HUES6 (cell line): Measurements from ENCODE around the gene BMP6.

Source experiments
- H3K27ac ChIP-seq: 2 replicates; pipeline ENCODE4 v1.7.0; 2013; ENCODE audit warnings: low read depth, mild to moderate bottlenecking, low read length, inconsistent platforms
- H3K27me3 ChIP-seq: 2 replicates; pipeline ENCODE4 v1.6.1; 2013; ENCODE audit warnings: low read length; ENCODE audit not compliant: control insufficient read depth, insufficient read depth
- H3K36me3 ChIP-seq: 2 replicates; pipeline ENCODE4 v1.6.1; 2013; ENCODE audit warnings: low read length; ENCODE audit not compliant: control insufficient read depth, insufficient read depth
- H3K4me1 ChIP-seq: 2 replicates; pipeline ENCODE4 v1.6.1; 2013; ENCODE audit warnings: low read length; ENCODE audit not compliant: control insufficient read depth, insufficient read depth
- H3K4me3 ChIP-seq: 2 replicates; pipeline ENCODE4 v1.5.1; 2013; ENCODE audit warnings: low read depth, low read length
- H3K9ac ChIP-seq: one replicate; pipeline ENCODE4 v1.6.1; 2013; ENCODE audit warnings: mild to moderate bottlenecking, low read length
- H3K9me3 ChIP-seq: 2 replicates; pipeline ENCODE4 v1.6.1; 2013; ENCODE audit warnings: low read depth, low read length; ENCODE audit not compliant: control insufficient read depth, insufficient read depth

The BMP6 gene

GRCh38 chr6:7730784-7731227 is 4.9 kb downstream of the BMP6 start:
- no peak overlapping the region for H3K27ac ChIP-seq
- no peak overlapping the region for H3K9ac ChIP-seq
- peaks cover 35% of the 10 kb centered on the region for H3K4me1 ChIP-seq
- H3K36me3 ChIP-seq = no peaks in the 10 kb centered on the region
- no peaks in the 10 kb centered on the region for H3K9me3 ChIP-seq
- peaks cover 56% of the 10 kb centered on the region for H3K27me3 ChIP-seq
- H3K4me3 ChIP-seq = no peak overlapping the region

GRCh38 chr6:7731294-7731693 is 5.4 kb downstream of the BMP6 start:
- H3K9ac ChIP-seq = no peak overlapping the region
- H3K4me3 ChIP-seq = no peak overlapping the region
- H3K9me3 ChIP-seq = no peaks in the 10 kb centered on the region
- H3K27me3 ChIP-seq = peaks cover 51% of the 10 kb centered on the region
- H3K36me3 ChIP-seq = no peaks in the 10 kb centered on the region
- H3K27ac ChIP-seq = no peak overlapping the region
- peaks cover 35% of the 10 kb centered on the region for H3K4me1 ChIP-seq

DNA sequence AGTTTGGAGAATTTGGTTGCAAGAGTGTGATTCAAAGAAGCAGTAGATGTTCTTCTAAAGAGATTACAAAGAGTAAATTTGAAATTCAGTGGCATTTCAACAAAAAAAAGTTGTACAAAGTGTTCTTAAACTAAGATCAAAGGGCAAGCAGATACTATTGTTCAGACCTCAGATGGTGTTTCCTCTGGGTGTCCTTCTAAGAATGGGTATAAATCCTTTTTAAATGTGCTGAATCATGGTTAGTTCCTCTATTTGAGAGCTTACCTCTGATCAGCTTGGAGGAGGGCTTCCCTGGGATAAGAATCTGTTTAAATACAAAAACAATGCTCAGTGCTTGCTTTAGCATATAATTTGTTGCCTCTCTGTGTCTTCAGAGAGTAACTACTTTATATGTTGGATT is 6.3 kb downstream of the BMP6 start:
- no peak overlapping the region for H3K27ac ChIP-seq
- H3K4me3 ChIP-seq = no peak overlapping the region
- no peak overlapping the region for H3K9ac ChIP-seq
- no peaks in the 10 kb centered on the region for H3K36me3 ChIP-seq
- H3K9me3 ChIP-seq = no peaks in the 10 kb centered on the region
- peaks cover 35% of the 10 kb centered on the region for H3K4me1 ChIP-seq
- peaks cover 41% of the 10 kb centered on the region for H3K27me3 ChIP-seq

- Histone ChIP-seq H3K36me3 (no peaks in the 10 kb centered on the region), H3K27me3 (peaks cover 15% of the 10 kb centered on the region), H3K9me3 (no peaks in the 10 kb centered on the region), H3K4me3 (no peak overlapping the region), H3K9ac (no peak overlapping the region), H3K4me1 (peaks cover 17% of the 10 kb centered on the region), H3K27ac (no peak overlapping the region)
Observed at GRCh38 chr6:7734707-7735383, 8.9 kb downstream of the BMP6 start.

DNA sequence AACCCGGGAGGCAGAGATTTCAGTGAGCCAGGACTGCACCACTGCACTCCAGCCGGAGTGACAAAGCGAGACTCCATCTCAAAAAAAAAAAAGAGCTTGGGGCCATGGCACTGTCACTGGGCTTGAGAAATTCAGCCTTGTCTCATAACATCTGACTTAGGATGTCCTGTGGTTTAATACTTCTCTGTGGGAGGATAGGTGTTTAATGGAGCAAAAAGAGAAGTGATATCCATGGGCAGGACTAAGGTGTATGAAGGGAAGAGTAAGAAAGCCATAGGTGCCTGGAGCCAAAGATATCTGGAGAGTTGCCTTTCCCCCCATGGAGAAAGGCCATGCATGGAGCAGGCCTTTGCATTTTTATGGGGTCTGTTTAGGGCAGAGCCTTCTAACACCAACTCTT is 11.2 kb downstream of the BMP6 start:
- H3K36me3 ChIP-seq = no peaks in the 10 kb centered on the region
- H3K9me3 ChIP-seq = no peaks in the 10 kb centered on the region
- H3K27ac ChIP-seq = no peak overlapping the region
- H3K9ac ChIP-seq = no peak overlapping the region
- H3K4me3 ChIP-seq = no peak overlapping the region
- H3K4me1 ChIP-seq = peaks cover 5% of the 10 kb centered on the region; the same call in 1 of the 2 replicates
- H3K27me3 ChIP-seq = peaks cover 3% of the 10 kb centered on the region; the same call in 1 of the 2 replicates

DNA sequence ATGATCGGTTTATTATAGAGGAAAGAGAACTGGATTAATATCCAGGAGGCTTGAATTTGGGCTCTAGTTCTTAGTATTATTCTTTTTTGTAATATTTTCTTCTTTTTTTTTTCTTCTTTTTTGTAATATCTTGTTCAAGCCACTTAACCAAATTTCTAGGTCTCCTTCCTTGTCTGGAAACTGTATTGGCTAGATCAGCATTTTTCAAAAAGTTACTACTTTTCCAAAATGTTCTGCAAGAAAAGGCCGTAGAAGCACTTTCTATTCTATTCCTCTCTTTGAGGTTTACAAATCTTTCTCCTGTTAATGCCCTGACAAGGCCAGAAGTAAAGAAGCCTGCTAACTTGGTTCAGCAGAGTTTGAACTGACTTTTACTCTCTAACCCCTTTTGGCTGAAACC is 12.0 kb downstream of the BMP6 start:
- Histone ChIP-seq H3K36me3 (no peaks in the 10 kb centered on the region), H3K9me3 (no peaks in the 10 kb centered on the region), H3K27ac (no peak overlapping the region), H3K9ac (no peak overlapping the region), H3K4me1 (no peaks in the 10 kb centered on the region), H3K27me3 (peaks cover 3% of the 10 kb centered on the region; the same call in 1 of the 2 replicates), H3K4me3 (no peak overlapping the region)

GRCh38 chr6:7742223-7742785 is 16.4 kb downstream of the BMP6 start:
- Histone ChIP-seq H3K9me3 (no peaks in the 10 kb centered on the region), H3K27ac (no peak overlapping the region), H3K4me1 (no peaks in the 10 kb centered on the region), H3K27me3 (peaks cover 3% of the 10 kb centered on the region; the same call in 1 of the 2 replicates), H3K9ac (no peak overlapping the region), H3K36me3 (no peaks in the 10 kb centered on the region), H3K4me3 (no peak overlapping the region)

GRCh38 chr6:7745942-7746341 is 20.0 kb downstream of the BMP6 start:
- H3K36me3 ChIP-seq = no peaks in the 10 kb centered on the region
- no peak overlapping the region for H3K4me3 ChIP-seq
- no peaks in the 10 kb centered on the region for H3K4me1 ChIP-seq
- H3K9ac ChIP-seq = no peak overlapping the region
- H3K27ac ChIP-seq = no peak overlapping the region
- H3K9me3 ChIP-seq = no peaks in the 10 kb centered on the region
- no peaks in the 10 kb centered on the region for H3K27me3 ChIP-seq

DNA sequence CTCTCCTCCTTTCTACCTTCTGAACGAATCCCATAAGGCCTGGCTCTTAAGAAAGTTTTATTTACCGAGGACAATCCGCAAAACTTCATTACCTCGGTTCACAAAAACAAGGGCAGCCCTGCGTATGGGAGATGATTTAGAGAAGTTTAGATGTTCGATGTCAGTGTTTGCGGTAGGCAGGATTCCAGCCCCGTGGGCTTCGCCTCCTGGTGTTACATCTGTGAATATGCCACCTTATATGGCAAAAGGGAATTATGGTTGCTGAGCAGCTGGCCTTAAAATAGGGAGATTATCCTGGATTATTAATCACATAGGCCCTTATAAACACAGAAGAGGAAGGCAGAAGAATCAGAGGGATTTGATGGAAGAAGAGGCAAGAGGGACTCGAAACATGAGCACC is 21.1 kb downstream of the BMP6 start:
- no peaks in the 10 kb centered on the region for H3K36me3 ChIP-seq
- H3K9me3 ChIP-seq = no peaks in the 10 kb centered on the region
- H3K4me3 ChIP-seq = no peak overlapping the region
- H3K4me1 ChIP-seq = no peaks in the 10 kb centered on the region
- H3K27me3 ChIP-seq = no peaks in the 10 kb centered on the region
- H3K9ac ChIP-seq = no peak overlapping the region
- no peak overlapping the region for H3K27ac ChIP-seq

DNA sequence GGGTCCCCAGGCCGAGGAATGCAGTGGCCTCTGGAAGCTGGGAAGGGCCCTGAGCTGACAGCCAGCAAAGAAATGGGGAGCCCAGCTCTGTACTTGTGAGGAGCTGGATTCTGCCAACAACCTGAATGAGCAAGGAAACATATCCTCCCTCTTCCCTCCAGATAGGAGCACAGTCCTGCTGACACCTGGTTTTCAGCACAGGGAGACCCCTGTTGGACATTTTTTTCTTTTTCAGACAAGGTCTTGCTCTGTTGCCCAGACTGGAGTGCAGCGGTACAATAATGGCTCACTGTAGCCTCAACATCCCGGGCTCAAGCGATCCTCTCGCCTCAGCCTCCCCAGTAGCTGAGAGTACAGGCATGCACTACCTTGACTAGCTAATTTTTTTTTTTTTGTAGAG is 21.5 kb downstream of the BMP6 start:
- Histone ChIP-seq H3K9ac (no peak overlapping the region), H3K4me3 (no peak overlapping the region), H3K4me1 (no peaks in the 10 kb centered on the region), H3K27me3 (no peaks in the 10 kb centered on the region), H3K27ac (no peak overlapping the region), H3K9me3 (no peaks in the 10 kb centered on the region), H3K36me3 (no peaks in the 10 kb centered on the region)

DNA sequence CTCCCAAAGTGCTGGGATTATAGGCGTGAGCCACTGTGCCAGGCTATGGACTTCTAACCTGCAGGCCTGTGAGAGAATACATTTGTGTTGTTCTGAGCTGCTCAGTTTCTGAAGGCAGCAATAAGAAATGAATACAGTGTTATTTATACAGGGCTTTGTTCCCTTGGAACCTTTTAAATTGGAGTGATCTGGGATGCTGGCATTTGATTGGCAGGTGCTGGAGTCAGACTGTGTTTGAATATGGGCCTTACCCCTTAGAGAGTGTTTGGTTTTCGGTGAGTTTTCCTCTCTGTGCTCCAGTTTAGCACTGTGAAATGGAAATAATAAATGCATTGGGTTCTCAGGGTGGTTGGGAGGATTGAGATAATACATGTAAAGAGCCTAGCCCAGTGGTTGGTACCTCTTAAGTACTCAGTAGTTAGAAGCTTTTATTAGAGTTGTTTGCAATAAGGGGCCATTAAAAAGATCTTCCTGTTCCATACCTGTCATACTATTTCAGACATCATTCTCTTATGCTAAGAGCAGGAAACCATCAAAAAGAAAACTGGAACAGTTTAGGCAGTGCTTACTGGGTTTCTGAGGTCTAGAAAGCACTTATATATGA is 22.1 kb downstream of the BMP6 start:
- H3K27ac ChIP-seq = no peak overlapping the region
- no peaks in the 10 kb centered on the region for H3K9me3 ChIP-seq
- H3K4me3 ChIP-seq = no peak overlapping the region
- no peaks in the 10 kb centered on the region for H3K36me3 ChIP-seq
- no peaks in the 10 kb centered on the region for H3K27me3 ChIP-seq
- H3K9ac ChIP-seq = no peak overlapping the region
- H3K4me1 ChIP-seq = no peaks in the 10 kb centered on the region
